Activated naive CD8-positive, alpha-beta T cell (primary cell): ENCODE data around the gene SREK1IP1.
A peak's percentile ranks its signal among the peaks of the same experiment; 100 is the strongest.

Experiments
- H3K27ac Mint-ChIP-seq: one replicate; pipeline ENCODE4 v1.8.0; 2021; ENCODE audit warnings: mixed read lengths
- H3K27me3 Mint-ChIP-seq: one replicate; pipeline ENCODE4 v1.8.0; 2021; ENCODE audit warnings: mixed read lengths
- H3K36me3 Mint-ChIP-seq: one replicate; pipeline ENCODE4 v1.8.0; 2021; ENCODE audit warnings: mixed read lengths
- H3K4me1 Mint-ChIP-seq: one replicate; pipeline ENCODE4 v1.8.0; 2021; ENCODE audit warnings: low read depth, mixed read lengths
- H3K4me3 Mint-ChIP-seq: one replicate; pipeline ENCODE4 v1.8.0; 2021; ENCODE audit warnings: mild to moderate bottlenecking, mixed read lengths
- H3K9me3 Mint-ChIP-seq: one replicate; pipeline ENCODE4 v1.8.0; 2021; ENCODE audit warnings: low read depth, mixed read lengths

Gene SREK1IP1

GRCh38 chr5:64768358-64769312, at the start of gene SREK1IP1, which contains the start of gene CWC27:
TSS of gene SREK1IP1 (minus strand) at chr5:64768691. CDS start at chr5:64768517, 174 bp downstream.
TSS of gene CWC27 (plus strand) at chr5:64768930. CDS start at chr5:64769147, 217 bp downstream.
- no peaks in the 10 kb centered on the region for H3K27me3 Mint-ChIP-seq
- peaks cover 65% of the 10 kb centered on the region for H3K4me1 Mint-ChIP-seq
- peaks cover 9% of the 10 kb centered on the region for H3K36me3 Mint-ChIP-seq
- H3K9me3 Mint-ChIP-seq, result no peaks in the 10 kb centered on the region
- H3K4me3 Mint-ChIP-seq, result peak within 1 kb of the TSS; percentile 100
- peak within 1 kb of the TSS; percentile 99 for H3K27ac Mint-ChIP-seq

DNA sequence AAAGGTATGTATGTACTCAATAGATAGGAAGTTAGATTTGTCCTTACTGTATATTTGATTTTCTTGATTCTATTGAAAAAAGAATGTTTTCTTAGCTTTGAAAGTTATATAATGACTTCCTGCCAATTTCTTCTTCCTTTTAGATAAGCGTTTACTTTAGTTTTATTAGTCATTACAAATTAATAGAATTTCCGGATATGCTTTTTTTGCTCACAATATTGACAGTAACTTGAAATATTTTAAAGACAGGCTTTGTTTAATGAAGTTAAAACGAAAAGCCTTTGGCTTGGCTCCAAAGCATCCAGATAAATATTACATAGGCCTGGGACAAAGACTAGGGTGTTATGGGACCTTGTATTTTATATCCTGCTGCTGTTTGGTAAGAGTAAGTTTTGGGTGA, 49.8 kb upstream of the SREK1IP1 start:
- Mint-ChIP-seq H3K36me3 (peaks cover 18% of the 10 kb centered on the region), H3K27ac (no peak overlapping the region), H3K4me1 (peaks cover 9% of the 10 kb centered on the region), H3K27me3 (no peaks in the 10 kb centered on the region), H3K4me3 (no peak overlapping the region), H3K9me3 (no peaks in the 10 kb centered on the region)

DNA sequence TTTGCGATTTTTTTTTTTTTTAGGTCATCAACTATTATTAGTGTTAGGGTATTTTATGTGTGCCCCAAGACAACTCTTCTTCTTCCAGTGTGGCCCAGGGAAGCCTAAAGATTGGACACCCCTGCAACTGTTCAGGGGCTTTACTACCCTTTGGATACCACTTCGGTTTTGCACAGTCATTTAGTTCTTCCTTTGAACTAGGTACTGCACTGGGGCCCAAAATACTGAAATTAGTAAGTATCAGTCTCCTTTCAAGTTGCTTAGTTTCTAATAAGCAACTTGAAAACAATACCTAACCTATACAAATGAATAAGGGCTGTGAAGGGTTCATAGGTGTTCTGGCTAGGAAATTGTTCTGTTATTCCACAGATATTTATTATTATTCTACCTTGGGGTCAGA, 45.6 kb upstream of the SREK1IP1 start:
- peaks cover 7% of the 10 kb centered on the region for H3K36me3 Mint-ChIP-seq
- H3K27ac Mint-ChIP-seq, result no peak overlapping the region
- H3K9me3 Mint-ChIP-seq, result no peaks in the 10 kb centered on the region
- H3K4me3 Mint-ChIP-seq, result no peak overlapping the region
- H3K4me1 Mint-ChIP-seq, result no peaks in the 10 kb centered on the region
- no peaks in the 10 kb centered on the region for H3K27me3 Mint-ChIP-seq

- Mint-ChIP-seq H3K9me3 (no peaks in the 10 kb centered on the region), H3K36me3 (peaks cover 7% of the 10 kb centered on the region), H3K4me3 (no peak overlapping the region), H3K4me1 (no peaks in the 10 kb centered on the region), H3K27ac (no peak overlapping the region), H3K27me3 (no peaks in the 10 kb centered on the region)
Measured at GRCh38 chr5:64811050-64811640, 42.7 kb upstream of the SREK1IP1 start.

- no peaks in the 10 kb centered on the region for H3K4me1 Mint-ChIP-seq
- H3K9me3 Mint-ChIP-seq, result no peaks in the 10 kb centered on the region
- peaks cover 3% of the 10 kb centered on the region for H3K36me3 Mint-ChIP-seq
- no peak overlapping the region for H3K27ac Mint-ChIP-seq
- H3K4me3 Mint-ChIP-seq, result no peak overlapping the region
- H3K27me3 Mint-ChIP-seq, result no peaks in the 10 kb centered on the region
Measured at GRCh38 chr5:64807520-64807919, 39.0 kb upstream of the SREK1IP1 start.

DNA sequence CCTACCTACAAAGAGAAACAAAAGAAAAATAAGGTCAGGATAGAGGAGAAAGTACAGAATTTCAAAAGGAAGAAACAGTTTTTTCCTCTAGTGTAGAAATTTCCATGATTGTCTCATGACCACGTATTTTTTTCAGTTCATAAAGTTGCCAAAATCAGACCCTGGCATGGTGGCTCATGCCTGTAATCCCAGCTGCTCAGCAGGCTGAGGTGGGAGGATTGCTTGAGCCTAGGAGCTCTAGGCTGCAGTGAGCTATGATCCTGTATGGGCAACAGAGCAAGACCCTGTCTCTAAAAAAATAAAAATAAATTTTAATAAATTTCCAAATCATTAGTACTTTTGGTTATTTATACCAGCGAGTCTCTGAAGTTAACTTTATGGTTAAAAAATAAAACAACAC, 38.0 kb upstream of the SREK1IP1 start:
- H3K4me3 Mint-ChIP-seq, result no peak overlapping the region
- H3K4me1 Mint-ChIP-seq, result no peaks in the 10 kb centered on the region
- no peaks in the 10 kb centered on the region for H3K9me3 Mint-ChIP-seq
- H3K27me3 Mint-ChIP-seq, result no peaks in the 10 kb centered on the region
- no peak overlapping the region for H3K27ac Mint-ChIP-seq
- peaks cover 3% of the 10 kb centered on the region for H3K36me3 Mint-ChIP-seq

GRCh38 chr5:64800926-64801325, 32.4 kb upstream of the SREK1IP1 start:
- Mint-ChIP-seq H3K27me3 (no peaks in the 10 kb centered on the region), H3K4me3 (no peak overlapping the region), H3K27ac (no peak overlapping the region), H3K4me1 (no peaks in the 10 kb centered on the region), H3K36me3 (peaks cover 5% of the 10 kb centered on the region), H3K9me3 (no peaks in the 10 kb centered on the region)

- Mint-ChIP-seq H3K9me3 (no peaks in the 10 kb centered on the region), H3K4me3 (no peak overlapping the region), H3K27me3 (no peaks in the 10 kb centered on the region), H3K36me3 (peaks cover 13% of the 10 kb centered on the region), H3K27ac (no peak overlapping the region), H3K4me1 (no peaks in the 10 kb centered on the region)
Measured at GRCh38 chr5:64796301-64796700, 27.8 kb upstream of the SREK1IP1 start.

- Mint-ChIP-seq H3K4me3 (no peak overlapping the region), H3K9me3 (no peaks in the 10 kb centered on the region), H3K27me3 (no peaks in the 10 kb centered on the region), H3K36me3 (peaks cover 10% of the 10 kb centered on the region), H3K27ac (no peak overlapping the region), H3K4me1 (no peaks in the 10 kb centered on the region)
Measured at GRCh38 chr5:64794053-64794770, 25.7 kb upstream of the SREK1IP1 start.

DNA sequence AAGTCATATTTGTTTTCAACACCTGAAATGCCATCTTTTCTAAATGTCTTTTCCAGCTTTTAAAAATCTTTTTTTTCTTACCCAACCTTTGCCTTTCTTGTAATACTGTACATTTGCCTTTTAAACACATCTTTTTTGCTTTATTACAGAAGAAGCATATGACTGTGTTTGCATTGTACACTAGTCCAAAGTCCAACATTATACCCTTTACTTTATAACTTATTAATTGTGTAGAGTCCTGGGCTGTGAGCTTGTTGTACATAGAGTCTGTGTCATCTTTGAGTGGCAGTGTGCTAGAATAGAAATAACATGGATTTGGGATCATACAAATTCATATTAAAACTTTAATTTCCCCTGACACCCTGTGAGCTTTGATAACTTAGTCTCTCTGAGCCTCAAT, 24.0 kb upstream of the SREK1IP1 start:
- Mint-ChIP-seq H3K4me1 (no peaks in the 10 kb centered on the region), H3K27me3 (no peaks in the 10 kb centered on the region), H3K36me3 (peaks cover 10% of the 10 kb centered on the region), H3K27ac (no peak overlapping the region), H3K4me3 (no peak overlapping the region), H3K9me3 (no peaks in the 10 kb centered on the region)

GRCh38 chr5:64790210-64790609, 21.7 kb upstream of the SREK1IP1 start:
- no peak overlapping the region for H3K4me3 Mint-ChIP-seq
- no peaks in the 10 kb centered on the region for H3K9me3 Mint-ChIP-seq
- H3K4me1 Mint-ChIP-seq, result no peaks in the 10 kb centered on the region
- H3K36me3 Mint-ChIP-seq, result peaks cover 11% of the 10 kb centered on the region
- no peaks in the 10 kb centered on the region for H3K27me3 Mint-ChIP-seq
- H3K27ac Mint-ChIP-seq, result no peak overlapping the region

DNA sequence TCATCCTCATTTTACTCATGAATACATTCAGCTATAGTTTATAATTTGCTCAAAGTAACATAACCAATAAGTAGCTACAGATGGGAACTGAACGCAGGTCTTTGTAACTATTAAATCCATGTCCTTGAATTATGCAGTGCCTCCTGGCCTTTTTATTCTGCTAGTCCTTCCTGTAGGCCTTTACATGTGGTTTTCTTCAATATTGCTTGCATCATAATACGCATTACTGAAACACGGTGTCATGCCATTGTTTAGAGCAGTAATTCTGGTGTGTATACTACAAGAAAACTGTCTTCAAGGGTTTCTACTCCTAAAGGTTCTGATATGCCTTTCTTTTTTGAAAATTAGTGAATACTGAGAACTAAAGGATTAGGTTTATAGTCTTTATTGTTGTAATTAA, 21.0 kb upstream of the SREK1IP1 start:
- no peaks in the 10 kb centered on the region for H3K4me1 Mint-ChIP-seq
- H3K4me3 Mint-ChIP-seq, result no peak overlapping the region
- peaks cover 11% of the 10 kb centered on the region for H3K36me3 Mint-ChIP-seq
- no peaks in the 10 kb centered on the region for H3K27me3 Mint-ChIP-seq
- H3K27ac Mint-ChIP-seq, result no peak overlapping the region
- H3K9me3 Mint-ChIP-seq, result no peaks in the 10 kb centered on the region

DNA sequence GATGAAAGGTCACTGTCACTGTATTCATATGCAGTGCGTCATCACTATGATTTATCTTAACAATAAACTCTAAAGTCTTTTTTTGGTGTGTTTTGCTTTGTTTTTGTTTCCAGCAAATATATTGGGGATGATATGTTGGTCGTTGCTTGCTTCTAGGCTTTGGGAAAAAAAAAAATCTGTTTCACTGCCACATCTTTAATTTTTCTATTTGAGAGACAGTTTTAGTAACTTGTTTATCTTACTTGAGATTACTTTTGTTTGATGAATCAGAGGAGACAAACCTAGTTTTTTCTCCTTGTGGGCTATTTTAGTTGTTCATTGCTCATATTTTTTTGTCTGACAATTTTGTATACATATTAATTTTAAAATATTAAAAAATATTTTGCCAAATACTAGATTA, 19.7 kb upstream of the SREK1IP1 start:
- Mint-ChIP-seq H3K36me3 (peaks cover 5% of the 10 kb centered on the region), H3K4me1 (no peaks in the 10 kb centered on the region), H3K9me3 (no peaks in the 10 kb centered on the region), H3K4me3 (no peak overlapping the region), H3K27me3 (no peaks in the 10 kb centered on the region), H3K27ac (no peak overlapping the region)

DNA sequence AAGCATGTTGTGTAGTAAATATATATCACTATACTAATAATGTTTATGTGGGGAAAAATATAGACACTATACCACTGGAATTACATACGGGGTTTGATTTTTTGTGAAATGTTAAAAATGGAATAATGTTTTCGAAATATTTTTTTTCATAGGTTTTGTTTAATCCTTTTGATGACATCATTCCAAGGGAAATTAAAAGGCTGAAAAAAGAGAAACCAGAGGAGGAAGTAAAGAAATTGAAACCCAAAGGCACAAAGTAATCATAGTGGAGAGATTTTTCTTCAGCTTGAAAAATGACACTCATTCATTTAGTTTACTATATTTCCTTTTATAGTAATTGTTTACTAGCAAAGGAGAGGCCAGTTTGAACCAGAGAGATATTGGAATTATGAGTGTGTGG, 17.9 kb upstream of the SREK1IP1 start:
- no peak overlapping the region for H3K4me3 Mint-ChIP-seq
- H3K36me3 Mint-ChIP-seq, result peaks cover 5% of the 10 kb centered on the region
- no peaks in the 10 kb centered on the region for H3K4me1 Mint-ChIP-seq
- no peaks in the 10 kb centered on the region for H3K9me3 Mint-ChIP-seq
- no peaks in the 10 kb centered on the region for H3K27me3 Mint-ChIP-seq
- H3K27ac Mint-ChIP-seq, result no peak overlapping the region

- Mint-ChIP-seq H3K27me3 (no peaks in the 10 kb centered on the region), H3K4me1 (peaks cover 6% of the 10 kb centered on the region), H3K27ac (no peak overlapping the region), H3K4me3 (no peak overlapping the region), H3K9me3 (no peaks in the 10 kb centered on the region), H3K36me3 (peaks cover 8% of the 10 kb centered on the region)
Measured at GRCh38 chr5:64784451-64785025, 16.0 kb upstream of the SREK1IP1 start.
